Liver (tissue), 3 donors: Measurements from ENCODE around the gene GRIK1.

Source experiments
- ATF3 ChIP-seq: IDR thresholded peaks from 2 replicates; pipeline ENCODE4 v1.6.1; 2016; ENCODE audit warnings: antibody characterized with exemption
- CTCF ChIP-seq: fragments of 150-350 bp; IDR thresholded peaks from 2 replicates; pipeline ENCODE4 v1.5.1; 2017; ENCODE audit warnings: improper control_type of control experiment, low read depth, low read length; ENCODE audit not compliant: missing input control
- EGR1 ChIP-seq, 2 donors: IDR thresholded peaks; 2 replicates each; pipeline ENCODE4 v1.6.1; 2016 to 2018; ENCODE audit warnings: antibody characterized with exemption in 2 of 2, low read depth in 2 of 2
- HNF4A ChIP-seq, 2 donors: conservative IDR thresholded peaks; 2 replicates each; pipeline ENCODE4 v1.6.1; 2016; ENCODE audit warnings: antibody characterized with exemption in 2 of 2, mild to moderate bottlenecking in 2 of 2
- HNF4G ChIP-seq: IDR thresholded peaks from 2 replicates; pipeline ENCODE4 v1.6.1; 2016; ENCODE audit warnings: antibody characterized with exemption
- REST ChIP-seq: IDR thresholded peaks from 2 replicates; pipeline ENCODE4 v1.6.1; 2016; ENCODE audit warnings: antibody characterized with exemption, mild to moderate bottlenecking
- RXRA ChIP-seq, 2 donors: IDR thresholded peaks; 2 replicates each; pipeline ENCODE4 v1.6.1; 2017 to 2018; ENCODE audit warnings: antibody characterized with exemption in 2 of 2, mild to moderate bottlenecking in 1 of 2
- TAF1 ChIP-seq: conservative IDR thresholded peaks from 2 replicates; pipeline ENCODE4 v1.6.1; 2016; ENCODE audit warnings: antibody characterized with exemption, mild to moderate bottlenecking
- YY1 ChIP-seq: IDR thresholded peaks from 2 replicates; pipeline ENCODE4 v1.6.1; 2016; ENCODE audit warnings: antibody characterized with exemption, mild to moderate bottlenecking
- TF ChIP-seq, protein P1 (sequence below): IDR thresholded peaks from 2 replicates; pipeline ENCODE4 v1.6.1; 2016; ENCODE audit warnings: antibody characterized with exemption
- TF ChIP-seq, protein P2 (sequence below): IDR thresholded peaks from 2 replicates; pipeline ENCODE4 v1.6.1; 2016; ENCODE audit warnings: antibody characterized with exemption
- donor health status: healthy.
- donor health status: healthy.

- TF ChIP-seq CTCF: no peak
- TF ChIP-seq, protein P1, sequence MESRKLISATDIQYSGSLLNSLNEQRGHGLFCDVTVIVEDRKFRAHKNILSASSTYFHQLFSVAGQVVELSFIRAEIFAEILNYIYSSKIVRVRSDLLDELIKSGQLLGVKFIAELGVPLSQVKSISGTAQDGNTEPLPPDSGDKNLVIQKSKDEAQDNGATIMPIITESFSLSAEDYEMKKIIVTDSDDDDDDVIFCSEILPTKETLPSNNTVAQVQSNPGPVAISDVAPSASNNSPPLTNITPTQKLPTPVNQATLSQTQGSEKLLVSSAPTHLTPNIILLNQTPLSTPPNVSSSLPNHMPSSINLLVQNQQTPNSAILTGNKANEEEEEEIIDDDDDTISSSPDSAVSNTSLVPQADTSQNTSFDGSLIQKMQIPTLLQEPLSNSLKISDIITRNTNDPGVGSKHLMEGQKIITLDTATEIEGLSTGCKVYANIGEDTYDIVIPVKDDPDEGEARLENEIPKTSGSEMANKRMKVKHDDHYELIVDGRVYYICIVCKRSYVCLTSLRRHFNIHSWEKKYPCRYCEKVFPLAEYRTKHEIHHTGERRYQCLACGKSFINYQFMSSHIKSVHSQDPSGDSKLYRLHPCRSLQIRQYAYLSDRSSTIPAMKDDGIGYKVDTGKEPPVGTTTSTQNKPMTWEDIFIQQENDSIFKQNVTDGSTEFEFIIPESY: no peak
- TF ChIP-seq RXRA (IDR thresholded peaks at IDR 0.05): no peak
- TF ChIP-seq REST: no peak
- TF ChIP-seq, protein P2, sequence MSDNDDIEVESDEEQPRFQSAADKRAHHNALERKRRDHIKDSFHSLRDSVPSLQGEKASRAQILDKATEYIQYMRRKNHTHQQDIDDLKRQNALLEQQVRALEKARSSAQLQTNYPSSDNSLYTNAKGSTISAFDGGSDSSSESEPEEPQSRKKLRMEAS: no peak
- TF ChIP-seq TAF1: no peak
- TF ChIP-seq EGR1 (IDR thresholded peaks at IDR 0.05; ENCODE audit: low read depth in 2 of 2): no peak
- TF ChIP-seq HNF4G: no peak
- TF ChIP-seq YY1: no peak
- TF ChIP-seq ATF3: no peak
- TF ChIP-seq HNF4A (conservative IDR thresholded peaks at IDR 0.05): no peak
Observed at GRCh38 chr21:29501451-29501850, 438.3 kb downstream of the GRIK1 start.
